HEK293 (cell line): ENCODE results near the gene OR5L1.

Source experiments
- CTCF ChIA-PET: fragments of 350-600 bp; formaldehyde crosslinking; extraction: SDS; loops from one replicate; lab custom pipeline; 2021; ENCODE audit warnings: antibody characterized with exemption; lab: Yijun Ruan, JAX
- POLR2A ChIA-PET: fragments of 300-600 bp; formaldehyde crosslinking; extraction: SDS; loops from one replicate; lab custom pipeline; 2020; ENCODE audit warnings: antibody characterized with exemption, inconsistent platforms; lab: Yijun Ruan, JAX
- H3K27ac ChIP-seq: fragments of 200-500 bp; sonication (Bioruptor generic); 2 replicates; pipeline ENCODE4 v1.5.1; 2014; ENCODE audit warnings: low read depth, low read length, control low read depth, inconsistent platforms; ENCODE audit errors: extremely low read depth
- H3K36me3 ChIP-seq, 2 experiments: fragments of 200-500 bp in 1 of 2; sonication (Bioruptor generic) in 1 of 2; 1 replicate in 1 of 2; 2 replicates in 1 of 2; pipeline ENCODE4 v1.5.1; 2014 to 2017; ENCODE audit warnings: inconsistent platforms in 2 of 2, low read length in 2 of 2; ENCODE audit not compliant: control insufficient read depth in 2 of 2, insufficient read depth in 1 of 2
- H3K4me1 ChIP-seq: fragments of 200-500 bp; sonication (Bioruptor generic); 2 replicates; pipeline ENCODE4 v1.5.1; 2014; ENCODE audit warnings: mild to moderate bottlenecking, low read length, inconsistent platforms; ENCODE audit not compliant: control insufficient read depth, insufficient read depth
- H3K4me3 ChIP-seq: 2 replicates; pipeline ENCODE4 v1.5.1; 2011; ENCODE audit warnings: low read depth, mild to moderate bottlenecking, control low read depth, low read length, moderate library complexity
- H3K9me3 ChIP-seq: fragments of 200-500 bp; sonication (Bioruptor generic); 2 replicates; pipeline ENCODE4 v1.5.1; 2014; ENCODE audit warnings: low read depth, low read length, inconsistent platforms; ENCODE audit not compliant: control insufficient read depth, insufficient read depth
- ATF2 ChIP-seq: fragments of 450-650 bp; formaldehyde crosslinking; IDR thresholded peaks from 2 replicates; pipeline ENCODE4 v1.5.1; 2016; ENCODE audit warnings: missing biosample characterization, missing genetic modification characterization, low read depth
- FEZF1 ChIP-seq: fragments of 450-650 bp; formaldehyde crosslinking; IDR thresholded peaks from 2 replicates; pipeline ENCODE4 v1.5.1; 2016; ENCODE audit warnings: missing biosample characterization, missing genetic modification characterization
- GLI4 ChIP-seq: fragments of 450-650 bp; formaldehyde crosslinking; IDR thresholded peaks from 2 replicates; pipeline ENCODE4 v1.5.1; 2016; ENCODE audit warnings: missing biosample characterization, missing genetic modification characterization
- HIC1 ChIP-seq: fragments of 450-650 bp; formaldehyde crosslinking; IDR thresholded peaks from 2 replicates; pipeline ENCODE4 v1.5.1; 2016; ENCODE audit warnings: missing biosample characterization, missing genetic modification characterization
- REPIN1 ChIP-seq: fragments of 450-650 bp; formaldehyde crosslinking; IDR thresholded peaks from 2 replicates; pipeline ENCODE4 v1.5.1; 2017; ENCODE audit warnings: missing biosample characterization, missing genetic modification characterization, low read depth
- YY1 ChIP-seq: fragments of 450-650 bp; formaldehyde crosslinking; IDR thresholded peaks from 2 replicates; pipeline ENCODE4 v1.5.1; 2018; ENCODE audit warnings: missing biosample characterization, missing genetic modification characterization
- ZBTB26 ChIP-seq: fragments of 450-650 bp; formaldehyde crosslinking; optimal IDR thresholded peaks from 2 replicates; pipeline ENCODE3; 2016; ENCODE audit warnings: missing biosample characterization, mild to moderate bottlenecking, missing genetic modification characterization
- ZBTB44 ChIP-seq: fragments of 450-650 bp; IDR thresholded peaks from 2 replicates; pipeline ENCODE4 v1.5.1; 2018; ENCODE audit warnings: missing biosample characterization, mild to moderate bottlenecking, missing genetic modification characterization
- ZFP41 ChIP-seq: fragments of 450-650 bp; formaldehyde crosslinking; IDR thresholded peaks from 2 replicates; pipeline ENCODE4 v1.5.1; 2016; ENCODE audit warnings: missing biosample characterization, missing genetic modification characterization, borderline replicate concordance
- ZNF174 ChIP-seq: fragments of 450-650 bp; formaldehyde crosslinking; IDR thresholded peaks from 2 replicates; pipeline ENCODE4 v1.5.0; 2017; ENCODE audit warnings: missing biosample characterization, mild to moderate bottlenecking, missing genetic modification characterization
- ZNF211 ChIP-seq: fragments of 450-650 bp; formaldehyde crosslinking; IDR thresholded peaks from 2 replicates; pipeline ENCODE4 v1.5.1; 2016; ENCODE audit warnings: low read depth, missing biosample characterization, missing genetic modification characterization
- ZNF214 ChIP-seq: fragments of 450-650 bp; formaldehyde crosslinking; IDR thresholded peaks from 2 replicates; pipeline ENCODE4 v1.5.1; 2017; ENCODE audit warnings: missing biosample characterization, mild to moderate bottlenecking, missing genetic modification characterization, borderline replicate concordance
- ZNF248 ChIP-seq: fragments of 450-650 bp; formaldehyde crosslinking; IDR thresholded peaks from 2 replicates; pipeline ENCODE4 v1.5.1; 2017; ENCODE audit warnings: missing biosample characterization, missing genetic modification characterization
- ZNF362 ChIP-seq: fragments of 450-650 bp; formaldehyde crosslinking; IDR thresholded peaks from 2 replicates; pipeline ENCODE4 v1.5.1; 2016; ENCODE audit warnings: missing biosample characterization, missing genetic modification characterization
- ZNF449 ChIP-seq: fragments of 450-650 bp; formaldehyde crosslinking; IDR thresholded peaks from 2 replicates; pipeline ENCODE4 v1.5.1; 2017; ENCODE audit warnings: missing biosample characterization, mild to moderate bottlenecking, missing genetic modification characterization, moderate library complexity
- ZNF580 ChIP-seq: fragments of 450-650 bp; formaldehyde crosslinking; IDR thresholded peaks from 2 replicates; pipeline ENCODE4 v1.5.1; 2016; ENCODE audit warnings: missing biosample characterization, missing genetic modification characterization
- ZNF624 ChIP-seq: fragments of 450-650 bp; formaldehyde crosslinking; IDR thresholded peaks from 2 replicates; pipeline ENCODE4 v1.5.1; 2017; ENCODE audit warnings: missing biosample characterization, missing genetic modification characterization
- ZNF777 ChIP-seq: fragments of 450-650 bp; formaldehyde crosslinking; IDR thresholded peaks from 2 replicates; pipeline ENCODE4 v1.5.1; 2017; ENCODE audit warnings: missing biosample characterization, missing genetic modification characterization, borderline replicate concordance
- ZSCAN23 ChIP-seq: fragments of 450-650 bp; formaldehyde crosslinking; IDR thresholded peaks from 2 replicates; pipeline ENCODE4 v1.5.1; 2016; ENCODE audit warnings: missing biosample characterization, missing genetic modification characterization
- ZSCAN5A ChIP-seq: fragments of 450-650 bp; formaldehyde crosslinking; IDR thresholded peaks from 2 replicates; pipeline ENCODE4 v1.5.1; 2016; ENCODE audit warnings: missing biosample characterization, missing genetic modification characterization
- ZXDB ChIP-seq: fragments of 450-650 bp; formaldehyde crosslinking; IDR thresholded peaks from 2 replicates; pipeline ENCODE4 v1.5.1; 2016; ENCODE audit warnings: missing biosample characterization, missing genetic modification characterization

Gene OR5L1

GRCh38 chr11:55793321-55793720 is 17.8 kb upstream of the OR5L1 start (continued):
- TF ChIP-seq ZNF362 (tag by site-specific recombination) (no peak), HIC1 (no peak), ATF2 (tag by site-specific recombination) (no peak), ZXDB (no peak), ZNF624 (tag by site-specific recombination) (no peak)

- POLR2A ChIA-PET: no interaction called here
- H3K9me3 ChIP-seq: no peaks in the 10 kb centered on the region
- CTCF ChIA-PET: interaction anchor here (0.7 kb wide), 1 partner anchor 961 kb away, joined by 5 read pairs; no protein-coding TSS in a partner anchor
- no peak within 1 kb of the TSS for H3K27ac ChIP-seq
- no peaks in the 10 kb centered on the region for H3K36me3 ChIP-seq
- no peaks in the 10 kb centered on the region for H3K4me1 ChIP-seq
- no peak within 1 kb of the TSS for H3K4me3 ChIP-seq
- TF ChIP-seq ZNF214 (no peak), ZNF362 (tag by site-specific recombination) (no peak), ZNF449 (tag by site-specific recombination) (no peak), ZSCAN5A (no peak), ZFP41 (tag by site-specific recombination) (no peak), ZBTB44 (tag by site-specific recombination) (no peak), YY1 (no peak), REPIN1 (tag by site-specific recombination) (no peak), FEZF1 (no peak), ZSCAN23 (tag by site-specific recombination) (no peak), HIC1 (no peak), ZBTB26 (tag by site-specific recombination) (no peak), GLI4 (no peak), ZNF211 (tag by site-specific recombination) (no peak), ZNF248 (no peak), ZNF777 (tag by site-specific recombination) (no peak), ZNF174 (no peak), ZNF580 (tag by site-specific recombination) (no peak)
Measured at GRCh38 chr11:55795256-55795655, 15.9 kb upstream of the OR5L1 start, which contains the start of gene OR5D14. OR5D14 (plus strand) TSS chr11:55795556; CDS start chr11:55795556, 0 bp downstream.
